HCT116 (cell line): ENCODE results near the gene DEFB132. TPM values are rescaled to one million over a fixed set of nuclear protein-coding genes. Genes with fewer than 3 reads are reported as not detected.
"Not testable (repeated sequence)": the region's sequence is repeated elsewhere in the genome, so short reads cannot be mapped to it uniquely, and the experiment has no call there.

ENCODE experiments used
- ATAC-seq: fragments of 200-7000 bp; cut with Tn5 transposase; 2 replicates; pipeline ENCODE4 v1.9.1; 2020; ENCODE audit warnings: mild to moderate bottlenecking, moderate library complexity
- BruUV-seq: library from RNA; stranded (reverse); fragments of 400-500 nt; replicated peaks from 2 replicates; lab custom pipeline; 2021; lab: Mats Ljungman, UMichigan
- CTCF ChIA-PET: fragments of 300-600 bp; sonication (Branson Sonifier 250); formaldehyde crosslinking; loops from one replicate; lab custom pipeline; 2021; ENCODE audit warnings: antibody characterized with exemption; lab: Charles Lee
- POLR2A ChIA-PET: fragments of 300-600, 350-600 bp; sonication (Branson Sonifier 250); formaldehyde crosslinking; loops from one replicate; lab custom pipeline; 2021; ENCODE audit warnings: antibody characterized with exemption; lab: Charles Lee
- RAD21 ChIA-PET, 2 experiments: fragments of 300-600 bp; sonication (Branson Sonifier 250); formaldehyde crosslinking; loops; one replicate each; lab custom pipeline; 2023; ENCODE audit warnings: low total read pairs in 2 of 2; ENCODE audit not compliant: uncharacterized antibody in 2 of 2, unreplicated experiment in 2 of 2, low non-redundant PET in 1 of 2; lab: Charles Lee
- DNase-seq: peaks from one replicate; pipeline ENCODE4 v3.0.0-alpha.2; 2010; ENCODE audit warnings: low read depth, low spot score
- H2AFZ ChIP-seq: fragments of 200-600 bp; shearing (Covaris generic), sonication (generic); 2 replicates; pipeline ENCODE4 v1.6.1; 2017; ENCODE audit warnings: low read depth, mixed run types, mixed read lengths, antibody characterized with exemption, low read length; ENCODE audit not compliant: poor library complexity, severe bottlenecking
- H3K27ac ChIP-seq: 2 replicates; pipeline ENCODE4 v1.5.1; 2012; ENCODE audit warnings: low read depth, low read length
- H3K27me3 ChIP-seq: fragments of 200-600 bp; sonication (generic); 2 replicates; pipeline ENCODE4 v1.6.1; 2016; ENCODE audit warnings: mixed run types, low read length, mixed read lengths; ENCODE audit not compliant: insufficient read depth
- H3K36me3 ChIP-seq, 2 experiments: fragments of 200-500 bp in 1 of 2; fragments of 200-600 bp in 1 of 2; sonication (Bioruptor generic) in 1 of 2; sonication (generic) in 1 of 2; 2 replicates each; pipeline versions ENCODE4 v1.5.1 to v1.6.1; 2014 to 2016; ENCODE audit warnings: low read length in 2 of 2, inconsistent platforms in 1 of 2, mixed read lengths in 1 of 2, mixed run types in 1 of 2; ENCODE audit not compliant: insufficient read depth in 2 of 2, control insufficient read depth in 1 of 2
- H3K4me1 ChIP-seq, 2 experiments: fragments of 200-600 bp in 1 of 2; sonication (generic) in 1 of 2; 2 replicates each; pipeline versions ENCODE4 v1.5.1 to v1.6.1; 2012 to 2017; ENCODE audit warnings: low read length in 2 of 2, inconsistent platforms in 1 of 2, mild to moderate bottlenecking in 1 of 2, mixed read lengths in 1 of 2, mixed run types in 1 of 2, moderate library complexity in 1 of 2; ENCODE audit not compliant: insufficient read depth in 2 of 2, control insufficient read depth in 1 of 2
- H3K4me2 ChIP-seq: fragments of 200-600 bp; sonication (generic); 2 replicates; pipeline ENCODE4 v1.6.1; 2017; ENCODE audit warnings: mixed run types, low read length, mixed read lengths
- H3K4me3 ChIP-seq, 2 experiments: fragments of 200-600 bp in 1 of 2; sonication (generic) in 1 of 2; replicated peaks in 1 of 2; 2 replicates each; pipeline ENCODE4 v1.5.1; 2011 to 2016; ENCODE audit warnings: low read length in 2 of 2, control low read depth in 1 of 2, low read depth in 1 of 2, mild to moderate bottlenecking in 1 of 2, mixed read lengths in 1 of 2, mixed run types in 1 of 2
- H3K79me2 ChIP-seq: fragments of 200-600 bp; sonication (generic); 2 replicates; pipeline ENCODE4 v1.6.1; 2017; ENCODE audit warnings: mild to moderate bottlenecking, mixed run types, low read length, moderate library complexity, mixed read lengths; ENCODE audit not compliant: insufficient read depth
- H3K9ac ChIP-seq: fragments of 200-600 bp; sonication (generic); 2 replicates; pipeline ENCODE4 v1.6.1; 2016; ENCODE audit warnings: low read length, mixed read lengths
- H3K9me2 ChIP-seq: fragments of 200-600 bp; sonication (generic), shearing (Covaris generic); 2 replicates; pipeline ENCODE4 v1.6.1; 2017; ENCODE audit warnings: mixed run types, mild to moderate bottlenecking, moderate library complexity; ENCODE audit not compliant: insufficient read depth
- H3K9me3 ChIP-seq, 2 experiments: fragments of 200-500 bp in 1 of 2; fragments of 200-600 bp in 1 of 2; sonication (Bioruptor generic) in 1 of 2; sonication (generic) in 1 of 2; 2 replicates each; pipeline ENCODE4 v1.6.1; 2014 to 2017; ENCODE audit warnings: low read length in 2 of 2, mixed read lengths in 2 of 2, inconsistent platforms in 1 of 2, low read depth in 1 of 2, mild to moderate bottlenecking in 1 of 2, mixed run types in 1 of 2, moderate library complexity in 1 of 2; ENCODE audit not compliant: control insufficient read depth in 1 of 2, insufficient read depth in 1 of 2
- H4K20me1 ChIP-seq: fragments of 200-600 bp; sonication (generic), shearing (Covaris generic); 2 replicates; pipeline ENCODE4 v1.6.1; 2017; ENCODE audit warnings: mixed run types, mild to moderate bottlenecking, moderate library complexity; ENCODE audit not compliant: insufficient read depth
- YY1 ChIP-seq: IDR thresholded peaks from 2 replicates; pipeline ENCODE4 v1.6.1; 2011; ENCODE audit warnings: low read length, low read depth, moderate library complexity, mild to moderate bottlenecking; ENCODE audit not compliant: insufficient replicate concordance; ENCODE audit errors: extremely low read depth
- intact Hi-C: fragments of 100-400 bp; cut with micrococcal nuclease; formaldehyde crosslinking; loops from 2 replicates; pipeline ENCODE4 v1.10.0; 2022
- total RNA-seq: library from RNA; stranded (reverse); gene quantifications from one replicate; pipeline ENCODE4 v1.2.1, GENCODE V29; 2021; ENCODE audit not compliant: unreplicated experiment
- TF ChIP-seq, protein P1 (sequence below): IDR thresholded peaks from 2 replicates; pipeline ENCODE4 v1.6.1; 2012; ENCODE audit warnings: low read depth

Gene DEFB132
- total RNA-seq, 1 experiment from 2014 or later = not detected

DNA sequence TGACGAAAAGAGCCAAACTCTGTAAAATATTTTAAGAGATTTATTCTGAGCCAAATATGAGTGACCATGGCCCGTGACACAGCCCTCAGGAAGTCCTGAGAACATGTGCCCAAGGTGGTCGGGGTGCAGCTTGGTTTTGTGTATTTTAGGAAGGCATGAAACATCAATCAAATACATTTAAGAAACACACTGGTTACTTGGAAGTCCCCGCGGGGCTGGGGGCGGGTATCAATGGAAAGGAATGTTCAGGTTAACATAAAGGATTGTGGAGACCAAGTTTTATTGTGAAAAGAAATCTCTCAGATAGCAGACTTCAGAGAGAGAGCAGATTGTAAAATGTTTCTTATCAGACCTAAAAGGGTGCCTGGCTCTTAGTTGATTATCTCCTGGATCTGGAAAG lies 4.1 kb upstream of the DEFB132 start:
- POLR2A ChIA-PET, H3K79me2 ChIP-seq, H3K4me3 ChIP-seq, BruUV-seq, H4K20me1 ChIP-seq, H3K9me3 ChIP-seq, intact Hi-C loops, H2AFZ ChIP-seq, H3K9me2 ChIP-seq, RAD21 ChIA-PET, DNase-seq, H3K4me1 ChIP-seq, H3K27me3 ChIP-seq, H3K36me3 ChIP-seq, CTCF ChIA-PET, H3K27ac ChIP-seq, H3K4me2 ChIP-seq, ATAC-seq, H3K9ac ChIP-seq: not testable (repeated sequence)

DNA sequence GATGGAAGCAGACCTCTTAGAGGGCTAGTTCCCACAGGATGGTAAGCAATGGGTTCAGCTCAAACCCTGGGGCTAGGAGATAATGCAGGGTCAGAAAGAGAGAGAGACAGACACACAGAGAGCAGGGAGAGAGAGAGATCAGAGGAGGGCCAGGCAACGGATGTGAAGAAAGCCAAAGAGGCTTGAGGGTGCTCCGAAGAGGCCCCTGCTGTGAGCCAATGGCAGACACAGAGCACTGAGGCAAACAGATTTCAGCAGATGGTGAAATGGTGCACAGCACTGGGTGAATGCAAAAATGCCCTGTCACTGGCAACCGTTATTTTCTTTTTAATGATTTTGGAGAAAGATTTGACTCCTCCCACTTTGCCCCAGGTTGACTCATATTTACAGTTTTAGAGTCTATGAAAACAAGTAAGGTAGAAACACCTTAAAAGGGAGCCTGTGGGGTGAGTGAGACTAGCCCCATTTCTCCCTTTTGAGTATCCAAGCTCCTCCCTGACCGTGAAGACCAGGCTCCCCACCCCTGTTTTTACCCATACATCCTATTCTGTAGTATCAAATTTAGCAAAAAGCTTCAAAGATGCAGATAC lies 840 bp downstream of the DEFB132 start:
- ATAC-seq (no peak), DNase-seq (no peak)
- BruUV-seq = no TSS peak
- Histone ChIP-seq H3K9me3 (no peaks in the 10 kb centered on the region), H3K4me3 (no peak overlapping the region), H3K36me3 (no peaks in the 10 kb centered on the region), H3K9me2 (no peaks in the 10 kb centered on the region), H3K9ac (no peak overlapping the region), H3K27me3 (no peaks in the 10 kb centered on the region; the same call in 1 of the 2 replicates), H3K4me1 (no peaks in the 10 kb centered on the region; a peak in 1 of 4 replicates), H3K27ac (no peak overlapping the region), H4K20me1 (no peaks in the 10 kb centered on the region), H3K79me2 (no peaks in the 10 kb centered on the region), H3K4me2 (no peak overlapping the region), H2AFZ (no peak overlapping the region)
- POLR2A ChIA-PET = no interaction called here
- intact Hi-C loops = no loop called here
- CTCF ChIA-PET = interaction anchor here (0.9 to 1.9 kb wide), 2 partner anchors 8 to 481 kb away, joined by 3 to 5 read pairs; no protein-coding TSS in a partner anchor
- RAD21 ChIA-PET = interaction anchor here in 1 of 2 experiments (0.7 kb wide), 1 partner anchor 140 kb away, joined by 4 read pairs; no protein-coding TSS in a partner anchor
- TF ChIP-seq, protein P1, sequence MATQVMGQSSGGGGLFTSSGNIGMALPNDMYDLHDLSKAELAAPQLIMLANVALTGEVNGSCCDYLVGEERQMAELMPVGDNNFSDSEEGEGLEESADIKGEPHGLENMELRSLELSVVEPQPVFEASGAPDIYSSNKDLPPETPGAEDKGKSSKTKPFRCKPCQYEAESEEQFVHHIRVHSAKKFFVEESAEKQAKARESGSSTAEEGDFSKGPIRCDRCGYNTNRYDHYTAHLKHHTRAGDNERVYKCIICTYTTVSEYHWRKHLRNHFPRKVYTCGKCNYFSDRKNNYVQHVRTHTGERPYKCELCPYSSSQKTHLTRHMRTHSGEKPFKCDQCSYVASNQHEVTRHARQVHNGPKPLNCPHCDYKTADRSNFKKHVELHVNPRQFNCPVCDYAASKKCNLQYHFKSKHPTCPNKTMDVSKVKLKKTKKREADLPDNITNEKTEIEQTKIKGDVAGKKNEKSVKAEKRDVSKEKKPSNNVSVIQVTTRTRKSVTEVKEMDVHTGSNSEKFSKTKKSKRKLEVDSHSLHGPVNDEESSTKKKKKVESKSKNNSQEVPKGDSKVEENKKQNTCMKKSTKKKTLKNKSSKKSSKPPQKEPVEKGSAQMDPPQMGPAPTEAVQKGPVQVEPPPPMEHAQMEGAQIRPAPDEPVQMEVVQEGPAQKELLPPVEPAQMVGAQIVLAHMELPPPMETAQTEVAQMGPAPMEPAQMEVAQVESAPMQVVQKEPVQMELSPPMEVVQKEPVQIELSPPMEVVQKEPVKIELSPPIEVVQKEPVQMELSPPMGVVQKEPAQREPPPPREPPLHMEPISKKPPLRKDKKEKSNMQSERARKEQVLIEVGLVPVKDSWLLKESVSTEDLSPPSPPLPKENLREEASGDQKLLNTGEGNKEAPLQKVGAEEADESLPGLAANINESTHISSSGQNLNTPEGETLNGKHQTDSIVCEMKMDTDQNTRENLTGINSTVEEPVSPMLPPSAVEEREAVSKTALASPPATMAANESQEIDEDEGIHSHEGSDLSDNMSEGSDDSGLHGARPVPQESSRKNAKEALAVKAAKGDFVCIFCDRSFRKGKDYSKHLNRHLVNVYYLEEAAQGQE = no peak
- no peak for TF ChIP-seq YY1
